Suprapubic skin (tissue), 4 donors: Measurements from ENCODE around the gene UVRAG.

Experiments used
- EP300 ChIP-seq: sonication (generic); formaldehyde crosslinking; IDR thresholded peaks from one replicate; pipeline ENCODE4 v1.6.1; 2017; ENCODE audit warnings: antibody characterized with exemption
- POLR2A ChIP-seq, 2 donors: fragments of 450-650 bp; IDR thresholded peaks; one replicate each; pipeline ENCODE4 v1.6.1; 2017; ENCODE audit warnings: antibody characterized with exemption in 2 of 2, mild to moderate bottlenecking in 2 of 2, moderate library complexity in 2 of 2
- POLR2AphosphoS5 ChIP-seq, 3 donors: sonication (generic); formaldehyde crosslinking; IDR thresholded peaks; one replicate each; pipeline ENCODE4 v1.6.1; 2017; ENCODE audit warnings: antibody characterized with exemption in 3 of 3
- TF ChIP-seq, protein P1 (sequence below), 2 donors: fragments of 200-600 bp in 1 of 2; fragments of 450-650 bp in 1 of 2; sonication (generic) in 1 of 2; IDR thresholded peaks; one replicate each; pipeline ENCODE4 v1.5.1; 2016 to 2019; ENCODE audit warnings: antibody characterized with exemption in 2 of 2, mild to moderate bottlenecking in 1 of 2, moderate library complexity in 1 of 2

DNA sequence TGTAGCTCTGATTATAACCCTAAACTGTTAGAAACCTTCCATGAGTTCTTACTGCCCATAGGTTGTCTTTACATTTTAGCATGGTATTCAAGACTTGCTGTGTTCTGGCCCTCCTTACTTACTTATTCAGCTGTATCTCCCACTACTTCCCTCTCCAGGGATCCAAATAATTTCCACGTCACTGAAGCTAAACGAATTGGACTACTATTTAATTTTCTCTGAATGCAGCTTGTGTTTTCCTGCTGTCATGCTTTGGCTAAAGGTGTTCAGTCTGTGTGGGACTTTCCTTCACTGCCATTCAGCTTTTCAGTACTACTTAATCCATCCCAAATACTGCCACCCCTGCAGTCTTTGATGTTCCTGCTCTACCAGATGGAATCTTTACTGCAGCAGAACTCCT, 88.3 kb downstream of the UVRAG start:
- TF ChIP-seq, protein P1, sequence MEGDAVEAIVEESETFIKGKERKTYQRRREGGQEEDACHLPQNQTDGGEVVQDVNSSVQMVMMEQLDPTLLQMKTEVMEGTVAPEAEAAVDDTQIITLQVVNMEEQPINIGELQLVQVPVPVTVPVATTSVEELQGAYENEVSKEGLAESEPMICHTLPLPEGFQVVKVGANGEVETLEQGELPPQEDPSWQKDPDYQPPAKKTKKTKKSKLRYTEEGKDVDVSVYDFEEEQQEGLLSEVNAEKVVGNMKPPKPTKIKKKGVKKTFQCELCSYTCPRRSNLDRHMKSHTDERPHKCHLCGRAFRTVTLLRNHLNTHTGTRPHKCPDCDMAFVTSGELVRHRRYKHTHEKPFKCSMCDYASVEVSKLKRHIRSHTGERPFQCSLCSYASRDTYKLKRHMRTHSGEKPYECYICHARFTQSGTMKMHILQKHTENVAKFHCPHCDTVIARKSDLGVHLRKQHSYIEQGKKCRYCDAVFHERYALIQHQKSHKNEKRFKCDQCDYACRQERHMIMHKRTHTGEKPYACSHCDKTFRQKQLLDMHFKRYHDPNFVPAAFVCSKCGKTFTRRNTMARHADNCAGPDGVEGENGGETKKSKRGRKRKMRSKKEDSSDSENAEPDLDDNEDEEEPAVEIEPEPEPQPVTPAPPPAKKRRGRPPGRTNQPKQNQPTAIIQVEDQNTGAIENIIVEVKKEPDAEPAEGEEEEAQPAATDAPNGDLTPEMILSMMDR (IDR thresholded peaks at IDR 0.05): no peak
- TF ChIP-seq POLR2AphosphoS5 (IDR thresholded peaks at IDR 0.05) (no peak), EP300 (no peak), POLR2A (IDR thresholded peaks at IDR 0.05) (no peak)
